Measurements from ENCODE around the gene EBI3. TPM values are rescaled to one million over a fixed set of nuclear protein-coding genes. Genes with fewer than 3 reads are reported as not detected.
A peak's percentile ranks its signal among the peaks of the same experiment; 100 is the strongest.
"Not testable (repeated sequence)": the region's sequence is repeated elsewhere in the genome, so short reads cannot be mapped to it uniquely, and the experiment has no call there.

The EBI3 gene
- total RNA-seq, 1 donor from 2014 or later, result not detected

DNA sequence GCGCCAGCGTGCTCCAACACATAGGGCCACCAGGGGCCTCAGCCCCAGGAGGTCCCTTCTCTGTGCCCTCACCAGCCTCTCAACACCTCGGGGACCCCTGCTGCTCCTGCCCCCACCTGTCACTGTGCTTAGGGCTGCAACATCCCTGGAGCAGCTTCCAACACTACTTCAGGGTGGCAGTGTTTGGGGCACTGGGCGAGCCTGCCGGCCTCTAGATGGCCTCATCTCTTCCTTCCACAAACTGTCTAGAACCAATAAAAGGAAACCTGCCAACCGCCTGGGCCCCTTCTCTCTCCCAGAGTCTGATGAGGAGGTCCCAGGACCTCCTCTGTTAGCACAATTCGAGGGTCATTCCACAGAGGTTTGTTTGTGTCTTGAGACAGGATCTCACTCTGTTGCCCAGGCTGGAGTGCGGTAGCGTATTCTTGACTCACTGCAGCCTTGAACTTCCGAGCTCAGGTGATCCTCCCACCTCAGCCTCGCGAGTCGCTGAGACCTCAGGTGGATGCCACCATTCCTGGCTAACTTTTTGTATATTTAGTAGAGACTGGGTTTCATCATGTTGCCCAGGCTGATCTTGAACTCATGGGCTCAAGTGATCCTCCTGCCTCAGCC, 39.6 kb downstream of the EBI3 start:
- no peaks in the 10 kb centered on the region for H3K4me1 Mint-ChIP-seq (ENCODE audit: low read depth)
- H3K36me3 Mint-ChIP-seq (ENCODE audit: insufficient read depth), result peaks cover 10% of the 10 kb centered on the region
- H3K4me3 Mint-ChIP-seq (ENCODE audit: low read depth), result no peak overlapping the region
- TF ChIP-seq CTCF (IDR thresholded peaks at IDR 0.05; ENCODE audit: unreplicated experiment), result no peak
- no peaks in the 10 kb centered on the region for H3K9me3 Mint-ChIP-seq (ENCODE audit: low read depth)
- H3K27ac Mint-ChIP-seq, result no peak overlapping the region
- no peak for DNase-seq (ENCODE audit: low spot score, unreplicated experiment)
- no peaks in the 10 kb centered on the region for H3K27me3 Mint-ChIP-seq

- no peaks in the 10 kb centered on the region for H3K9me3 Mint-ChIP-seq (ENCODE audit: low read depth)
- no peak for DNase-seq (ENCODE audit: low spot score, unreplicated experiment)
- no peaks in the 10 kb centered on the region for H3K4me1 Mint-ChIP-seq (ENCODE audit: low read depth)
- no peak overlapping the region for H3K27ac Mint-ChIP-seq
- no peak overlapping the region for H3K4me3 Mint-ChIP-seq (ENCODE audit: low read depth)
- peaks cover 7% of the 10 kb centered on the region for H3K27me3 Mint-ChIP-seq
- peaks cover 2% of the 10 kb centered on the region for H3K36me3 Mint-ChIP-seq (ENCODE audit: insufficient read depth)
- no peak for TF ChIP-seq CTCF (IDR thresholded peaks at IDR 0.05; ENCODE audit: unreplicated experiment)
Measured at GRCh38 chr19:4272894-4273293, 43.6 kb downstream of the EBI3 start.

- not testable (repeated sequence) for H3K4me1 Mint-ChIP-seq (ENCODE audit: low read depth); H3K9me3 Mint-ChIP-seq (ENCODE audit: low read depth); H3K27ac Mint-ChIP-seq; DNase-seq (ENCODE audit: low spot score, unreplicated experiment); H3K36me3 Mint-ChIP-seq (ENCODE audit: insufficient read depth); H3K4me3 Mint-ChIP-seq (ENCODE audit: low read depth)
- peaks cover 16% of the 10 kb centered on the region for H3K27me3 Mint-ChIP-seq
Measured at GRCh38 chr19:4274321-4274686, 45.0 kb downstream of the EBI3 start.

GRCh38 chr19:4277191-4277696, 47.9 kb downstream of the EBI3 start:
- no peak for DNase-seq (ENCODE audit: low spot score, unreplicated experiment)
- no peak for TF ChIP-seq CTCF (IDR thresholded peaks at IDR 0.05; ENCODE audit: unreplicated experiment)
- Mint-ChIP-seq H3K4me1 (ENCODE audit: low read depth) (peaks cover 4% of the 10 kb centered on the region), H3K4me3 (ENCODE audit: low read depth) (peak overlapping the region; percentile 40), H3K36me3 (ENCODE audit: insufficient read depth) (no peaks in the 10 kb centered on the region), H3K27ac (no peak overlapping the region), H3K9me3 (ENCODE audit: low read depth) (no peaks in the 10 kb centered on the region), H3K27me3 (peaks cover 40% of the 10 kb centered on the region)

DNA sequence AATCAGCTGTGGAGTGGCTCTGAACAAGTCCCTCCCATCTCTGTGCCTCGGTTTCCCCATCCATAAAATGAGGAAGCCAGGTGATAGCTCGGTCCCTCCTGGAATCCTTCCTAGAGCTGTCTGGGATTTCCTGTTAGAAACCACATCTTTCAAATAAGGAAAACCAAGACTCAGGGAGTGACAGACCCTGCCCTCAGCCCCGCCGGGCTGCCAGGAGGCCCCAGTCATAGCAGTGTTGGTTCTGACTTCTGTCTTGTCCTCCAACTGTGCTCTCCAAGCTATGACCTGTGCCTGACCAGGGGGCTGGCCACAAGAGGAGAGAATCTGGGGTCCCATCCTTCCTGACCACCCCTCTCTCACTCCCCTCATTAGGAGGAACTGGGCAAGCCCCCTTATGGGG, 48.7 kb downstream of the EBI3 start:
- H3K4me1 Mint-ChIP-seq (ENCODE audit: low read depth), result peaks cover 4% of the 10 kb centered on the region
- no peak for DNase-seq (ENCODE audit: low spot score, unreplicated experiment)
- peaks cover 43% of the 10 kb centered on the region for H3K27me3 Mint-ChIP-seq
- H3K9me3 Mint-ChIP-seq (ENCODE audit: low read depth), result no peaks in the 10 kb centered on the region
- no peak overlapping the region for H3K4me3 Mint-ChIP-seq (ENCODE audit: low read depth)
- no peak for TF ChIP-seq CTCF (IDR thresholded peaks at IDR 0.05; ENCODE audit: unreplicated experiment)
- no peak overlapping the region for H3K27ac Mint-ChIP-seq
- H3K36me3 Mint-ChIP-seq (ENCODE audit: insufficient read depth), result no peaks in the 10 kb centered on the region
